ENCODE measurements around the gene PIPOX.

The PIPOX gene

GRCh38 chr17:29021226-29021625 lies 21.7 kb upstream of the PIPOX start:
- DNase-seq (ENCODE audit: low read depth), result no peak
- Histone ChIP-seq H3K9me3 (ENCODE audit: control insufficient read depth, low read length) (no peaks in the 10 kb centered on the region), H3K36me3 (ENCODE audit: control insufficient read depth, insufficient read depth, low read length, severe bottlenecking) (no peaks in the 10 kb centered on the region), H3K27me3 (replicated peaks; ENCODE audit: control insufficient read depth, insufficient read depth, low read length) (peaks cover 90% of the 10 kb centered on the region), H3K4me3 (ENCODE audit: low read length) (no peak overlapping the region), H3K4me1 (ENCODE audit: control insufficient read depth, insufficient read depth, low read length) (peaks cover 6% of the 10 kb centered on the region), H3K9ac (ENCODE audit: low read length) (no peak overlapping the region)

- H3K27me3 ChIP-seq (replicated peaks; ENCODE audit: control insufficient read depth, insufficient read depth, low read length), result peaks cover 85% of the 10 kb centered on the region
- H3K4me1 ChIP-seq (ENCODE audit: control insufficient read depth, insufficient read depth, low read length), result no peaks in the 10 kb centered on the region
- H3K4me3 ChIP-seq (ENCODE audit: low read length), result no peak overlapping the region
- DNase-seq (ENCODE audit: low read depth), result no peak
- no peaks in the 10 kb centered on the region for H3K9me3 ChIP-seq (ENCODE audit: control insufficient read depth, low read length)
- H3K36me3 ChIP-seq (ENCODE audit: control insufficient read depth, insufficient read depth, low read length, severe bottlenecking), result no peaks in the 10 kb centered on the region
- no peak overlapping the region for H3K9ac ChIP-seq (ENCODE audit: low read length)
Observed at GRCh38 chr17:29022074-29022473, 20.9 kb upstream of the PIPOX start.

GRCh38 chr17:29024316-29024952 lies 18.5 kb upstream of the PIPOX start:
- Histone ChIP-seq H3K4me3 (ENCODE audit: low read length) (no peak overlapping the region), H3K4me1 (ENCODE audit: control insufficient read depth, insufficient read depth, low read length) (no peaks in the 10 kb centered on the region), H3K9ac (ENCODE audit: low read length) (no peak overlapping the region), H3K9me3 (ENCODE audit: control insufficient read depth, low read length) (no peaks in the 10 kb centered on the region), H3K27me3 (replicated peaks; ENCODE audit: control insufficient read depth, insufficient read depth, low read length) (peaks cover 84% of the 10 kb centered on the region), H3K36me3 (ENCODE audit: control insufficient read depth, insufficient read depth, low read length, severe bottlenecking) (no peaks in the 10 kb centered on the region)
- DNase-seq (ENCODE audit: low read depth), result no peak

GRCh38 chr17:29031488-29031887 lies 11.5 kb upstream of the PIPOX start:
- H3K9me3 ChIP-seq (ENCODE audit: control insufficient read depth, low read length), result peaks cover 46% of the 10 kb centered on the region
- no peaks in the 10 kb centered on the region for H3K4me1 ChIP-seq (ENCODE audit: control insufficient read depth, insufficient read depth, low read length)
- H3K27me3 ChIP-seq (replicated peaks; ENCODE audit: control insufficient read depth, insufficient read depth, low read length), result peaks cover 85% of the 10 kb centered on the region
- no peak overlapping the region for H3K9ac ChIP-seq (ENCODE audit: low read length)
- H3K36me3 ChIP-seq (ENCODE audit: control insufficient read depth, insufficient read depth, low read length, severe bottlenecking), result no peaks in the 10 kb centered on the region
- no peak for DNase-seq (ENCODE audit: low read depth)
- no peak overlapping the region for H3K4me3 ChIP-seq (ENCODE audit: low read length)

GRCh38 chr17:29032013-29032856 lies 10.7 kb upstream of the PIPOX start:
- Histone ChIP-seq H3K4me1 (ENCODE audit: control insufficient read depth, insufficient read depth, low read length) (no peaks in the 10 kb centered on the region), H3K9me3 (ENCODE audit: control insufficient read depth, low read length) (peaks cover 53% of the 10 kb centered on the region), H3K36me3 (ENCODE audit: control insufficient read depth, insufficient read depth, low read length, severe bottlenecking) (no peaks in the 10 kb centered on the region), H3K4me3 (ENCODE audit: low read length) (no peak overlapping the region), H3K27me3 (replicated peaks; ENCODE audit: control insufficient read depth, insufficient read depth, low read length) (peaks cover 88% of the 10 kb centered on the region), H3K9ac (ENCODE audit: low read length) (no peak overlapping the region)
- DNase-seq (ENCODE audit: low read depth), result no peak

- no peaks in the 10 kb centered on the region for H3K4me1 ChIP-seq (ENCODE audit: control insufficient read depth, insufficient read depth, low read length)
- no peak for DNase-seq (ENCODE audit: low read depth)
Observed at GRCh38 chr17:29032857-29033197, 10.1 kb upstream of the PIPOX start.

GRCh38 chr17:29034510-29034909 lies 8.4 kb upstream of the PIPOX start:
- no peak overlapping the region for H3K9ac ChIP-seq (ENCODE audit: low read length)
- peaks cover 88% of the 10 kb centered on the region for H3K27me3 ChIP-seq (replicated peaks; ENCODE audit: control insufficient read depth, insufficient read depth, low read length)
- H3K9me3 ChIP-seq (ENCODE audit: control insufficient read depth, low read length), result peaks cover 54% of the 10 kb centered on the region
- no peak for DNase-seq (ENCODE audit: low read depth)
- no peaks in the 10 kb centered on the region for H3K36me3 ChIP-seq (ENCODE audit: control insufficient read depth, insufficient read depth, low read length, severe bottlenecking)
- H3K4me1 ChIP-seq (ENCODE audit: control insufficient read depth, insufficient read depth, low read length), result no peaks in the 10 kb centered on the region
- H3K4me3 ChIP-seq (ENCODE audit: low read length), result no peak overlapping the region

More at GRCh38 chr17:29032857-29033197, 10.1 kb upstream of the PIPOX start:
- peaks cover 88% of the 10 kb centered on the region for H3K27me3 ChIP-seq (replicated peaks; ENCODE audit: control insufficient read depth, insufficient read depth, low read length)
- no peak overlapping the region for H3K9ac ChIP-seq (ENCODE audit: low read length)
- no peaks in the 10 kb centered on the region for H3K36me3 ChIP-seq (ENCODE audit: control insufficient read depth, insufficient read depth, low read length, severe bottlenecking)
- H3K4me3 ChIP-seq (ENCODE audit: low read length), result no peak overlapping the region
- H3K9me3 ChIP-seq (ENCODE audit: control insufficient read depth, low read length), result peaks cover 54% of the 10 kb centered on the region

GRCh38 chr17:29036584-29036983 lies 6.4 kb upstream of the PIPOX start:
- Histone ChIP-seq H3K9ac (ENCODE audit: low read length) (no peak overlapping the region), H3K27me3 (replicated peaks; ENCODE audit: control insufficient read depth, insufficient read depth, low read length) (peaks cover 72% of the 10 kb centered on the region), H3K4me3 (ENCODE audit: low read length) (no peak overlapping the region), H3K36me3 (ENCODE audit: control insufficient read depth, insufficient read depth, low read length, severe bottlenecking) (no peaks in the 10 kb centered on the region), H3K9me3 (ENCODE audit: control insufficient read depth, low read length) (peaks cover 53% of the 10 kb centered on the region), H3K4me1 (ENCODE audit: control insufficient read depth, insufficient read depth, low read length) (peaks cover 11% of the 10 kb centered on the region)
- no peak for DNase-seq (ENCODE audit: low read depth)

- DNase-seq (ENCODE audit: low read depth), result no peak
- peaks cover 46% of the 10 kb centered on the region for H3K9me3 ChIP-seq (ENCODE audit: control insufficient read depth, low read length)
- peaks cover 60% of the 10 kb centered on the region for H3K27me3 ChIP-seq (replicated peaks; ENCODE audit: control insufficient read depth, insufficient read depth, low read length)
- no peaks in the 10 kb centered on the region for H3K36me3 ChIP-seq (ENCODE audit: control insufficient read depth, insufficient read depth, low read length, severe bottlenecking)
- H3K4me1 ChIP-seq (ENCODE audit: control insufficient read depth, insufficient read depth, low read length), result peaks cover 16% of the 10 kb centered on the region
- no peak overlapping the region for H3K4me3 ChIP-seq (ENCODE audit: low read length)
- no peak overlapping the region for H3K9ac ChIP-seq (ENCODE audit: low read length)
Observed at GRCh38 chr17:29037739-29038084, 5.2 kb upstream of the PIPOX start.

- H3K4me3 ChIP-seq (ENCODE audit: low read length), result no peak overlapping the region
- peaks cover 55% of the 10 kb centered on the region for H3K27me3 ChIP-seq (replicated peaks; ENCODE audit: control insufficient read depth, insufficient read depth, low read length)
- peak; percentile 13 for DNase-seq (ENCODE audit: low read depth)
- H3K9ac ChIP-seq (ENCODE audit: low read length), result no peak overlapping the region
- no peaks in the 10 kb centered on the region for H3K36me3 ChIP-seq (ENCODE audit: control insufficient read depth, insufficient read depth, low read length, severe bottlenecking)
- peaks cover 21% of the 10 kb centered on the region for H3K4me1 ChIP-seq (ENCODE audit: control insufficient read depth, insufficient read depth, low read length)
- H3K9me3 ChIP-seq (ENCODE audit: control insufficient read depth, low read length), result peaks cover 41% of the 10 kb centered on the region
Observed at GRCh38 chr17:29038085-29038795, 4.7 kb upstream of the PIPOX start.

- peaks cover 22% of the 10 kb centered on the region for H3K4me1 ChIP-seq (ENCODE audit: control insufficient read depth, insufficient read depth, low read length)
Observed at GRCh38 chr17:29039764-29040598, 3.0 kb upstream of the PIPOX start.

More at GRCh38 chr17:29039764-29040598, 3.0 kb upstream of the PIPOX start:
- H3K27me3 ChIP-seq (replicated peaks; ENCODE audit: control insufficient read depth, insufficient read depth, low read length), result peaks cover 47% of the 10 kb centered on the region
- no peak overlapping the region for H3K4me3 ChIP-seq (ENCODE audit: low read length)
- H3K9ac ChIP-seq (ENCODE audit: low read length), result no peak overlapping the region
- no peaks in the 10 kb centered on the region for H3K36me3 ChIP-seq (ENCODE audit: control insufficient read depth, insufficient read depth, low read length, severe bottlenecking)
- peak; percentile 83 for DNase-seq (ENCODE audit: low read depth)
- peaks cover 23% of the 10 kb centered on the region for H3K9me3 ChIP-seq (ENCODE audit: control insufficient read depth, low read length)
